Endodermal cell (in vitro differentiated cells): ENCODE results near the gene SESN1. TPM values are rescaled to one million over a fixed set of nuclear protein-coding genes. Genes with fewer than 3 reads are reported as not detected.

ENCODE experiments used
- DNase-seq: peaks from one replicate; pipeline ENCODE4 v3.0.0-alpha.2; 2017
- H3K27ac ChIP-seq: 2 replicates; pipeline ENCODE4 v1.5.1; 2013; ENCODE audit warnings: mild to moderate bottlenecking, low read depth, low read length, moderate library complexity
- H3K27me3 ChIP-seq: 2 replicates; pipeline ENCODE4 v1.6.1; 2013; ENCODE audit warnings: mild to moderate bottlenecking, low read length, moderate library complexity; ENCODE audit not compliant: insufficient read depth, control insufficient read depth, poor library complexity, severe bottlenecking
- H3K36me3 ChIP-seq: 2 replicates; pipeline ENCODE4 v1.7.0; 2013; ENCODE audit warnings: mild to moderate bottlenecking, low read length, moderate library complexity; ENCODE audit not compliant: control insufficient read depth, insufficient read depth
- H3K4me1 ChIP-seq: one replicate; pipeline ENCODE4 v1.7.0; 2013; ENCODE audit warnings: low read length; ENCODE audit not compliant: control insufficient read depth, insufficient read depth
- H3K4me3 ChIP-seq: 2 replicates; pipeline ENCODE4 v1.5.1; 2013; ENCODE audit warnings: mild to moderate bottlenecking, low read length, moderate library complexity
- H3K9ac ChIP-seq: 2 replicates; pipeline ENCODE4 v1.6.1; 2013; ENCODE audit warnings: mild to moderate bottlenecking, low read length, moderate library complexity; ENCODE audit not compliant: poor library complexity, severe bottlenecking; ENCODE audit errors: extremely low read depth
- H3K9me3 ChIP-seq: 2 replicates; pipeline ENCODE4 v1.6.1; 2013; ENCODE audit warnings: mild to moderate bottlenecking, low read length, moderate library complexity; ENCODE audit not compliant: control insufficient read depth
- H3K27ac Mint-ChIP-seq: 2 replicates; pipeline ENCODE4 v1.8.0; 2020; ENCODE audit warnings: mixed read lengths
- H3K27me3 Mint-ChIP-seq: 2 replicates; pipeline ENCODE4 v1.8.0; 2021; ENCODE audit warnings: mild to moderate bottlenecking, mixed read lengths; ENCODE audit not compliant: insufficient read depth
- H3K36me3 Mint-ChIP-seq: 2 replicates; pipeline ENCODE4 v1.8.0; 2020; ENCODE audit warnings: low read depth, mixed read lengths
- H3K4me1 Mint-ChIP-seq: 2 replicates; pipeline ENCODE4 v1.8.0; 2020; ENCODE audit warnings: mixed read lengths
- H3K4me3 Mint-ChIP-seq: 2 replicates; pipeline ENCODE4 v1.8.0; 2020; ENCODE audit warnings: mild to moderate bottlenecking, moderate library complexity, mixed read lengths
- H3K9me3 Mint-ChIP-seq: 2 replicates; pipeline ENCODE4 v1.8.0; 2020; ENCODE audit warnings: mild to moderate bottlenecking, mixed read lengths
- CTCF ChIP-seq: fragments of 200-600 bp; sonication (generic); conservative IDR thresholded peaks from 2 replicates; pipeline ENCODE4 v1.5.0; 2021; ENCODE audit warnings: antibody characterized with exemption, mild to moderate bottlenecking
- WGBS, 2 experiments: methylation state at CpG; one replicate each; pipeline versions ENCODE4 v1.1.5 to v1.1.7; 2013; ENCODE audit warnings: missing lambda C conversion rate in 2 of 2, mixed read lengths in 1 of 2; ENCODE audit not compliant: insufficient coverage in 1 of 2, insufficient read length in 1 of 2; 5-methylcytosine and 5-hydroxymethylcytosine counted together
- total RNA-seq, 2 donors: library from RNA; stranded (reverse); fragmentation: NEBNext Ultra II Directional in 1 of 2; extraction: Animal tissue kit (Norgen Biotek cat#: 25700) in 1 of 2; gene quantifications; 2 replicates in 1 of 2; 3 replicates in 1 of 2; pipeline ENCODE4 v1.2.1, GENCODE V29; 2021

Gene SESN1
- total RNA-seq, 2 donors from 2014 or later = 7.5 to 13.1 TPM

GRCh38 chr6:109059153-109059552 is 35.5 kb downstream of the SESN1 start:
- H3K4me3 Mint-ChIP-seq = no peak overlapping the region
- H3K27me3 Mint-ChIP-seq = no peaks in the 10 kb centered on the region
- H3K36me3 Mint-ChIP-seq = no peaks in the 10 kb centered on the region
- no peak for TF ChIP-seq CTCF
- Histone ChIP-seq H3K4me3 (no peak overlapping the region), H3K9ac (no peak overlapping the region), H3K27ac (no peak overlapping the region), H3K27me3 (no peaks in the 10 kb centered on the region), H3K9me3 (no peaks in the 10 kb centered on the region), H3K4me1 (no peaks in the 10 kb centered on the region), H3K36me3 (no peaks in the 10 kb centered on the region)
- H3K27ac Mint-ChIP-seq = no peak overlapping the region
- no peak for DNase-seq
- H3K9me3 Mint-ChIP-seq = no peaks in the 10 kb centered on the region
- H3K4me1 Mint-ChIP-seq = peaks cover 3% of the 10 kb centered on the region
- WGBS, 2 experiments = 81 to 90% methylated on average over 2 to 3 of the region's 3 CpGs

- Histone ChIP-seq H3K4me3 (no peak overlapping the region), H3K9me3 (no peaks in the 10 kb centered on the region), H3K36me3 (no peaks in the 10 kb centered on the region), H3K9ac (no peak overlapping the region), H3K4me1 (no peaks in the 10 kb centered on the region), H3K27me3 (no peaks in the 10 kb centered on the region), H3K27ac (no peak overlapping the region)
- DNase-seq = no peak
- Mint-ChIP-seq H3K4me3 (no peak overlapping the region), H3K36me3 (no peaks in the 10 kb centered on the region), H3K27me3 (no peaks in the 10 kb centered on the region), H3K4me1 (peaks cover 4% of the 10 kb centered on the region), H3K9me3 (no peaks in the 10 kb centered on the region), H3K27ac (no peak overlapping the region)
- WGBS, 2 experiments = 92% methylated on average over 2 of the region's 2 CpGs; no CpG with 5 or more reads in 1 of the 2 experiments
- no peak for TF ChIP-seq CTCF
Observed at GRCh38 chr6:109058620-109059019, 36.0 kb downstream of the SESN1 start.

GRCh38 chr6:109056661-109057060 is 38.0 kb downstream of the SESN1 start:
- H3K36me3 Mint-ChIP-seq = no peaks in the 10 kb centered on the region
- no peaks in the 10 kb centered on the region for H3K9me3 Mint-ChIP-seq
- peaks cover 15% of the 10 kb centered on the region for H3K4me1 Mint-ChIP-seq
- H3K27me3 Mint-ChIP-seq = no peaks in the 10 kb centered on the region
- H3K9ac ChIP-seq = no peak overlapping the region
- no peak for TF ChIP-seq CTCF
- H3K9me3 ChIP-seq = no peaks in the 10 kb centered on the region
- peak overlapping the region; percentile 9 for H3K27ac Mint-ChIP-seq
- no peaks in the 10 kb centered on the region for H3K27me3 ChIP-seq
- H3K36me3 ChIP-seq = no peaks in the 10 kb centered on the region
- H3K4me3 Mint-ChIP-seq = no peak overlapping the region
- no peaks in the 10 kb centered on the region for H3K4me1 ChIP-seq
- DNase-seq = no peak
- no peak overlapping the region for H3K4me3 ChIP-seq
- no peak overlapping the region for H3K27ac ChIP-seq
